Activated naive CD8-positive, alpha-beta T cell treated with anti-CD3 and anti-CD28 coated beads, Interleukin-2, amount 50 U/mL, for 24 hours (primary cell): ENCODE measurements around the gene IGFL4.

Source experiments
- ATAC-seq: fragments of 150-1000 bp; cut with Tn5 transposase; one replicate; pipeline ENCODE4 v1.10.0; 2021
- DNase-seq: peaks from one replicate; pipeline ENCODE4 v3.0.0; 2021
- H3K27ac Mint-ChIP-seq: one replicate; pipeline ENCODE4 v1.8.0; 2021; ENCODE audit warnings: mild to moderate bottlenecking, mixed read lengths
- H3K27me3 Mint-ChIP-seq: one replicate; pipeline ENCODE4 v1.8.0; 2021; ENCODE audit warnings: mixed read lengths
- H3K36me3 Mint-ChIP-seq: one replicate; pipeline ENCODE4 v1.8.0; 2021; ENCODE audit warnings: low read depth, mixed read lengths
- H3K4me1 Mint-ChIP-seq: one replicate; pipeline ENCODE4 v1.8.0; 2021; ENCODE audit warnings: mixed read lengths
- H3K4me3 Mint-ChIP-seq: one replicate; pipeline ENCODE4 v1.8.0; 2021; ENCODE audit warnings: mild to moderate bottlenecking, moderate library complexity, mixed read lengths
- H3K9me3 Mint-ChIP-seq: one replicate; pipeline ENCODE4 v1.8.0; 2021; ENCODE audit warnings: mixed read lengths

The IGFL4 gene

DNA sequence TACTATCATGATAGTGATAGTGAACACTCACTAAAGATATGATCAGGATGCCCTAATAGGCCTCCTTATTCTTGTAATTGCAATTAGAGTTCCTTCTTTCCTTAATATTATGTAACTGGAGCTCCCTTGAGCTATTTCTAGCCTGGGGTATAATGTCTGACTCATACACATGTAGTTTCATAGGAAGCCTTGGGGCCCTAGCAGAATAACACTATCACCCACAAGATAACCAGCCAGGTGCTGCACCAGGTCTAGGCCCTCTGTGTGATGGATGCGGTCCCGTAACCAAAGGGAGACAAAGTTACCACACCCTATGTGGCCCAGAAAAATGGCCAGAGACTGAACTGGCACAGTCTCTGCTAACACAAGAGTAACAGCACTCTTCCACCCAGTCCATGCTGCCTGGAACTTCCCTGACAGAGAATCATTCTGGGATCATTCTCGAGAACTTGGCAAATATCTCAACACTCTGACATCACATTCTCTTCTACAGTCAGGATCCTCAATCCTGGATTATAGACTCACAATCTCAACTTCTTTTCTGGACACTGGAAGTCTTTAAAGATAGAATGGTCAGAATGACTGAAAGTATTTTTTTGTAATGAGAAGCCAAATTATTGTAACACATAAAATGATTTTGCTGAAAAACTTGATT is 32.6 kb upstream of the IGFL4 start:
- ATAC-seq (no peak), DNase-seq (no peak)
- Mint-ChIP-seq H3K27me3 (peaks cover 81% of the 10 kb centered on the region), H3K36me3 (peaks cover 4% of the 10 kb centered on the region), H3K9me3 (peaks cover 5% of the 10 kb centered on the region), H3K27ac (no peak overlapping the region), H3K4me3 (no peak overlapping the region), H3K4me1 (peaks cover 7% of the 10 kb centered on the region)

DNA sequence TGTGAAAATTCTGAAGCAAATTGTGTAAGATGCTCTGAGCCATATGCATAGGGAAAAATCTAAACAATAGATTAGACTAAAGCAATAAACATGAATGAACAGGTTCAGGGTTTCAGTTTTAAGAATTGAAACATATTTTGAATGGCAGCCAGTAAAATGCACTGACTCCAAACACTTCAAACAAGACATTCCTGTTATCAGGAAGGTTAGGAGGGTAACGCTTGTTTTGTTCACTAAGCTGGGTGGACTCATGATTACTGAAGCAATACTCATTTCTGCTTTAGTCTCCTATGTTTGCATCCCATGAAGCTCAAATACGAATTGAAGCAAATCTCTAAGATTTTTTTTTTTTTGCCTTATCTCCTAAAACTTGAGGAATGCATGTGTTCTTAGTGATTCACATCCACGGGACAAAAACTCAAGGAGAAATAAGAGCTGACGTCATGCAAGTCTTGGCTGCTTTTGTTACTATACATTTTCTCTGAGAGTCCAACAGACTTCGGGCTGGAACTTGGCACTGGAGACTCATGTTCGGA is 29.1 kb upstream of the IGFL4 start:
- H3K4me1 Mint-ChIP-seq = no peaks in the 10 kb centered on the region
- H3K9me3 Mint-ChIP-seq = no peaks in the 10 kb centered on the region
- peaks cover 77% of the 10 kb centered on the region for H3K27me3 Mint-ChIP-seq
- H3K27ac Mint-ChIP-seq = no peak overlapping the region
- no peak for DNase-seq
- no peak for ATAC-seq
- H3K36me3 Mint-ChIP-seq = no peaks in the 10 kb centered on the region
- H3K4me3 Mint-ChIP-seq = no peak overlapping the region

DNA sequence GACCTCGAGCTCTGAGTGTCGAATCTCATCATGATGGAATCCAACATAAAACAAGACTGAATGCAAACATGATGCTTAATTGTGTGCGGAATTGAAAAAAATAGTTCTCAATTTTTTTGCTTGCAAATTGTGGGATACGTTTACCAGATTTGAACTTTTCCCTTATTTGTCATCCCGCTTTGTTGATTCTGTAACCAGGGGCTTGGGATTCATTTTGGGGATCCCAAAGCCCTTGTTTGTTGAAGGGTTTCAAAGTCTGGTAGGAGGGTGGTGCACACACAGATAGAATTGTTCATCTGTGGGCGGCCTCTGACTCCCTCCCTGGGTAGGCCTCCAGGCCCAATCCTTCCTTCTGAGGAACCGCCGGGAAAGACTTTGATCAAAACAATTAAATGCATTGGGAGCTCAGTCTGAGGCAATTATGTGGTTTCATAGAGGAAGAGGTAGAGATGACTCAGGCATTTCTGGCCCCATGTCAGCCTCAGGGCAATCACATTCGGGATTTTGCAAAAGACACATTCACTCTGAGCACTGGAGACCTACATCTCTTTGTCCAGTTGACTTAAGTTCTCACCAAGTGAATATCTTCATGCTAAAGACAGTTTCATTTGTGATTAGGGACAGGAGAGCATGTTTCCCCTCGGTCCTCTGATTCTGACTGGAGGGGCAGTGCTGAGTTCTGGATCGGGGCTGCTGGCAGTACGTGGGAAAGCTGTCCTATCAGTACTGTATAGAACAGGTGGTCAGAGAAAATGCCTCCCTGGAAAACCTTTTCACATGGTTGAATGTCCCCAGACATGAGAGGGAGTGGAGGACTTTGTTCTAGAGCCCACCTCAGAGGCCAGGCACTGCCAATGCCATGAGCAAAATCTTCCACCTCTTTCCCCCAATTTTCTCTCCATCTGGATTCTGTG is 27.8 kb upstream of the IGFL4 start:
- H3K36me3 Mint-ChIP-seq = no peaks in the 10 kb centered on the region
- peaks cover 72% of the 10 kb centered on the region for H3K27me3 Mint-ChIP-seq
- ATAC-seq (no peak), DNase-seq (no peak)
- H3K4me1 Mint-ChIP-seq = no peaks in the 10 kb centered on the region
- no peak overlapping the region for H3K27ac Mint-ChIP-seq
- H3K4me3 Mint-ChIP-seq = no peak overlapping the region
- no peaks in the 10 kb centered on the region for H3K9me3 Mint-ChIP-seq

DNA sequence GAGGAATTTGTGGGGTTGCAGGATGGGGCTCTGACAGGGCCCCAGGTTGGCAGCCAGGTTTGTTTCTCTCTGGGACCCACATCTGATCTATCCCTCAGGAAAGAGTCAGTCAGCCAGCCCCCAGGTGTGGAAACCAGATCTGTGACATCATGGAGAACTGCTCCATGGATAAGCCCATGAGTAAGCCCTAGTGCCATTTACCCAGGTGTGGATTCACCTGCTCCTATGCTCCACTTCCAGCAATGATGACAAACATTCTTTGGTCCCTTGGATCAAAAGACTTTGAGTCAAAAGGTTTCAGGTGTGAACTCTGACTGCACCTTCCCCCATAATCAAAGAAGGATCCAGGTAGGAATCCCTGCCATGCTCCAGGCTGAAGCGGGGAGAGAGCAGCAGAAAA is 26.9 kb upstream of the IGFL4 start:
- ATAC-seq (no peak), DNase-seq (no peak)
- Mint-ChIP-seq H3K27me3 (peaks cover 73% of the 10 kb centered on the region), H3K4me3 (no peak overlapping the region), H3K27ac (no peak overlapping the region), H3K4me1 (no peaks in the 10 kb centered on the region), H3K9me3 (no peaks in the 10 kb centered on the region), H3K36me3 (no peaks in the 10 kb centered on the region)

DNA sequence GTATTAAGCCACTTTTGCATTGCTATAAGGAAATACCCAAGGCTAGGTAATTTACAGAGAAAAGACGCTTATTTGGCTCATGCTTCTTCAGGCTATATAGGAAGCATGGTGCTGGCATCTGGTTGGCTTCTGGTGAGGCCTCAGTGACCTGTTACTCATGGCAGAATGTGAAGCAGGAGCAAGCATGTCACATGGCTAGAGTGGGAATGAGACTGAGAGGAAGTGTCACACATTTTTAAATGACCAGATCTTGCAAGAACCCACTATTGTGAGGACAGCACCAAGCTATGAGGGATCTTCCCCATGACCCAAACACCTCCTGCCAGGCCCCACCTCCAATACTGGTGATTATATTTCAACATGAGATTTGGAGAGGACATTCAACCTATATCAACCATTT is 25.7 kb upstream of the IGFL4 start:
- no peak for ATAC-seq
- H3K27ac Mint-ChIP-seq = no peak overlapping the region
- DNase-seq = no peak
- no peaks in the 10 kb centered on the region for H3K36me3 Mint-ChIP-seq
- peaks cover under 1% of the 10 kb centered on the region for H3K9me3 Mint-ChIP-seq
- H3K4me3 Mint-ChIP-seq = no peak overlapping the region
- H3K27me3 Mint-ChIP-seq = peaks cover 70% of the 10 kb centered on the region
- no peaks in the 10 kb centered on the region for H3K4me1 Mint-ChIP-seq

DNA sequence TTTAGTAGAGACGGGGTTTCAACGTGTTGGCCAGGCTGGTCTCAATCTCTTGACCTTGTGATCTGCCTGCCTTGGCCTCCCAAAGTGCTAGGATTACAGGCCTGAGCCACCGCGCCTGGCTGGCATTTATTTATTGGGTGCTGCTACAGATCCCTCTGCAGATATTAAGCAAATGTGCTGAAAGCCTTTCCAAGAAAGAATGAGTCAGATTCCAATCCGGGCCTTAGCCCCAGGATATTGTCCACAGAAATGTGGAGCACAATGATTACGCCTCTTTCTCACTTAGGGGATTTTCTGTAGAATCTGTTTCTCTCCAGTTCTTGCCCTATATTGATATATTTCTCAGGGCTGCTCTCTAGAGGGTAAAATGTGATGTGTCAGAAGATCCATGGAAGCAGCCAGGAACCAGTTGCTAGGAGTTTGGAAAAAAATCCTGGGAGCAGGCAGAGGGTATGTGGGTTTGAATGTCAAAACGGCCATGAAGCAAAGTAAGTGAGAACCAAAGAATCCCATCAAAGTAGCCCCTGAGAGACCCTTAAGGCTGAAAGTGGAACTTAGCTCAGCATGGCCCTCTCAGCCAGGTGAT is 24.8 kb upstream of the IGFL4 start:
- Mint-ChIP-seq H3K4me1 (no peaks in the 10 kb centered on the region), H3K9me3 (peaks cover 7% of the 10 kb centered on the region), H3K36me3 (no peaks in the 10 kb centered on the region), H3K4me3 (no peak overlapping the region), H3K27me3 (peaks cover 68% of the 10 kb centered on the region), H3K27ac (no peak overlapping the region)
- DNase-seq (no peak), ATAC-seq (no peak)

DNA sequence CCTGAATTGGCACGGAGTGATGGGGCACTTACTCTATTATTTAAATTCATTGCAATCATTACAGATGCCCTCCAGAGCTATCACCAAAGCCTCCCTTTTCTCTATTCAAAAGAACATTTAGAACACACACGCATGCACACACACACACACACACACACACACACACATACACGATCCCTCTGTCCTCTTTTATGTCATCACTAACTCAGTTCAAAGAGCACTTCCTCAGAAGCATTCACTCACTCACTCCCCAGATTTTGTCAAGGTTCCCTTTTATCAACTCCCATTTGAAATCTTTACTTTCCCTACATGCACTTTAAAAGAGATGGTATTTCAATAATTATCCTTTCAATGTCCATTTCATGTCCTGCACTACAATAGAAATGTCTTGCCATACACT is 22.4 kb upstream of the IGFL4 start:
- Mint-ChIP-seq H3K9me3 (peaks cover 12% of the 10 kb centered on the region), H3K27ac (no peak overlapping the region), H3K36me3 (peaks cover 6% of the 10 kb centered on the region), H3K4me1 (no peaks in the 10 kb centered on the region), H3K27me3 (peaks cover 69% of the 10 kb centered on the region), H3K4me3 (no peak overlapping the region)
- DNase-seq = no peak
- no peak for ATAC-seq

DNA sequence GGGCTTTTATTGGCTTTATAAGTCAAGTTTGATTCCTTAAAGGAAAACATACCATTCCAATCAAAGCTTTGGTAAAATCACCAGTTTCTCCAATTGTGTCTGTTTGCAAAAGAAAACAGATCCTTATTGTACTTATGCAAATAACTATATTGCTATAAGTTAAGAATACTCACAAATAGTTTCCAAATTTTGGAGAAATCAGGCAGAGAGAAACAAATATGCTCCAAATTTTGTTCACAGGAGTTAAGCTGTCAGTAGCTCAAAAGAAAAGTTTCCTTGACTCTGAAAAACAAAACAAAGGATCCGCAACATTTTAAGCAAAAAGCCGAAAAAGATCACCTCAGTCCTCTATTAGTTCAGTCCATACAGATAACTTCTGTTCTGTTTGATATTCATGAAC is 19.2 kb upstream of the IGFL4 start:
- DNase-seq (no peak), ATAC-seq (no peak)
- Mint-ChIP-seq H3K27ac (no peak overlapping the region), H3K36me3 (peaks cover 6% of the 10 kb centered on the region), H3K27me3 (peaks cover 69% of the 10 kb centered on the region), H3K4me3 (no peak overlapping the region), H3K9me3 (peaks cover 12% of the 10 kb centered on the region), H3K4me1 (no peaks in the 10 kb centered on the region)

DNA sequence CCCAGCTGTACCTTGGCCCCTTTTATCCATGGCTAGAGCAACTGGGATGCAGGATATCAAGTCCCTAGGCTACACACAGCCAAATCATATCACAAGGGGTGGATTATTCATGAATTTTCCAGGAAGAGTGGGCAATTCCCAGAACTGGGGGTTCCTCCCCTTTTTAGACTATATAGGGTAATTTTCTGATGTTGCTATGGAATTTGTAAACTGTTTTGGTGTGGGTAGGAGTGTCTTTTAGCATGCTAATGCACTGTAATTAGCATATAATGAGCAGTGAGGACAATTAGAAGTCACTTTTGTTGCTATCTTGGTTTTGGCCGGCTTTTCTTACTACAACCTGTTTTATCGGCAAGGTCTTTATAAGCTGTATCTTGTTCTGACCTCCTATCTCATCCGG is 18.0 kb upstream of the IGFL4 start:
- H3K36me3 Mint-ChIP-seq = peaks cover 6% of the 10 kb centered on the region
- H3K27ac Mint-ChIP-seq = no peak overlapping the region
- peaks cover 63% of the 10 kb centered on the region for H3K27me3 Mint-ChIP-seq
- no peak for ATAC-seq
- DNase-seq = no peak
- no peaks in the 10 kb centered on the region for H3K4me1 Mint-ChIP-seq
- no peak overlapping the region for H3K4me3 Mint-ChIP-seq
- peaks cover 12% of the 10 kb centered on the region for H3K9me3 Mint-ChIP-seq

DNA sequence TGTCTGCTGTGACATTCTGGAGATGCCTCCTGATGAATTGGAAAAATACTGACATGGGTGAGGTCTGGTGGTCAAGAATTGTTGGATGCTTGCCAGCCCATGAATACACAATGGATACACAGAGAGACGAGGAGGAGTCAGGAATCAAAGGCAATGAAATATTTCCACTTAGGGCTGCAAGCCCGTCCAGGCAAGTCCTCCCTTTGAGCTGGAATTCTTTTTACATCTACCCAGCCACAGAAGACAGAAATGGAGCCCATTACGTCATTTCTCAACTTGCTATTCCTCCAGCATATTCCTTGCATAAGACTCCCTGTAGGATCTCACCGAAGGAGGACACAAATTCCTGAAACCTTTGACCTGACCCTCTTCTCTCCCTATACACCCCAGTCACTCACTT is 15.7 kb upstream of the IGFL4 start:
- DNase-seq (no peak), ATAC-seq (no peak)
- Mint-ChIP-seq H3K36me3 (peaks cover 6% of the 10 kb centered on the region), H3K4me1 (no peaks in the 10 kb centered on the region), H3K27me3 (peaks cover 56% of the 10 kb centered on the region), H3K27ac (no peak overlapping the region), H3K9me3 (peaks cover 12% of the 10 kb centered on the region), H3K4me3 (no peak overlapping the region)

DNA sequence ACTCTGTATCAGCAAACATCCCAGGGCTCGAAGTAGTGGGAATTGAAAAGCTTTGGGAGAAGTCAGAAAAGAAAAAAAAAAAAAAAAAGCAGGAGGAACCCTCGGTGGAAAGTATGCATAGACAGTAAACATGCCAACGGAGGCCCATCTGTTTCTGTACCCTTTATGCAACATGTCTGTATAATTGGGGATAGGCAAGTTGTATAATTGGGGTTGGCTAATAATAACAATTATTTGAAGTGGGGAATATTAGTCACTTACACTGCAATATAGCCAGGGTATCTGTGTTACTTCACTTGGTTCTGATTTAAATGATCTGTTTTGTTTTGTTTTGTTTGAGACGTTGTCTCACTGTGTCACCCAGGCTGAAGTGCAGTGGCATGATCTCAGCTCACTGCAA is 12.1 kb upstream of the IGFL4 start:
- ATAC-seq = no peak
- Mint-ChIP-seq H3K4me3 (no peak overlapping the region), H3K27me3 (peaks cover 62% of the 10 kb centered on the region)

DNA sequence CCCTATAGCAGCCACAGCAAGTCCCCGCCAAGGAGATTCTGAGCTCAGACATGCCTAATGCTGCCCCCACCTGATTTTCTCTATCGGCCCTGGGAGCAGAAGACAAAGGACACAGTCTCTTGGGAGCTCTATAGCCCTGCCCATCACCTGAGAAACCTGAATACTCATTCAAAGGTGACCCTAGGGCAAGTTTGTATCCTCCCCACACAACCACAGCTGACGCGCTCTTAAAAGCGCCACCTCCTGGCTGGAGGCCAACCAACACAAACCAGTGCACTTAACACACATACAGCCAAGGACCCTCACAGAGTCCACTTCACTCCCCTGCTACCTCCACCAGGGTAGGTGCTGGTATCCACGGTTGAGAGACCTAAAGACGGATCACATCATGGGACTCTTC is 8.8 kb upstream of the IGFL4 start:
- Mint-ChIP-seq H3K36me3 (no peaks in the 10 kb centered on the region), H3K4me3 (no peak overlapping the region)
- peak; percentile 9 for DNase-seq

More for the DNA sequence above, 12.1 kb upstream of the IGFL4 start:
- no peak for DNase-seq
- H3K9me3 Mint-ChIP-seq = no peaks in the 10 kb centered on the region
- no peak overlapping the region for H3K27ac Mint-ChIP-seq
- H3K4me1 Mint-ChIP-seq = no peaks in the 10 kb centered on the region
- no peaks in the 10 kb centered on the region for H3K36me3 Mint-ChIP-seq

DNA sequence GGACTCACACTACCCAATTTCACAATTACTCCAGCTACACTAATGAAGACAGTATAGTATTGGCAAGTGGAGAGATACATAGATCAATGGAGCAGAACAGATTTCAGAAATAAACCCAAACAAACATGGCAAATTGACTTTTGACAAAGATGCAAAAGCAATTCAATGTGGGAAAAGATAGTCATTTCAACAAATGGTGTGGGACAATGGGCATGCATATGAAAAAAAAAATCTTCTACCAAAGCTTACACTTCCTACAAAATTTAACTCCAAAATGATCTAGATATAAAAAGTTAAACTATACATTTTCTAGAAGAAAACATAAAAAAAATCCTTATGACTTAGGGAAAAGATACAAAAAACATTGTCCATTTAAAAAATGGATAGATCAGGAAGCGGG is 2.7 kb upstream of the IGFL4 start:
- H3K27me3 Mint-ChIP-seq = peaks cover 72% of the 10 kb centered on the region
- DNase-seq = no peak
- H3K9me3 Mint-ChIP-seq = no peaks in the 10 kb centered on the region
- no peak overlapping the region for H3K27ac Mint-ChIP-seq
- no peaks in the 10 kb centered on the region for H3K4me1 Mint-ChIP-seq
- ATAC-seq = no peak
- no peak overlapping the region for H3K4me3 Mint-ChIP-seq
- no peaks in the 10 kb centered on the region for H3K36me3 Mint-ChIP-seq

More for the DNA sequence above, 8.8 kb upstream of the IGFL4 start:
- Mint-ChIP-seq H3K27ac (no peak overlapping the region), H3K4me1 (no peaks in the 10 kb centered on the region), H3K27me3 (peaks cover 67% of the 10 kb centered on the region), H3K9me3 (no peaks in the 10 kb centered on the region)
- ATAC-seq = no peak

DNA sequence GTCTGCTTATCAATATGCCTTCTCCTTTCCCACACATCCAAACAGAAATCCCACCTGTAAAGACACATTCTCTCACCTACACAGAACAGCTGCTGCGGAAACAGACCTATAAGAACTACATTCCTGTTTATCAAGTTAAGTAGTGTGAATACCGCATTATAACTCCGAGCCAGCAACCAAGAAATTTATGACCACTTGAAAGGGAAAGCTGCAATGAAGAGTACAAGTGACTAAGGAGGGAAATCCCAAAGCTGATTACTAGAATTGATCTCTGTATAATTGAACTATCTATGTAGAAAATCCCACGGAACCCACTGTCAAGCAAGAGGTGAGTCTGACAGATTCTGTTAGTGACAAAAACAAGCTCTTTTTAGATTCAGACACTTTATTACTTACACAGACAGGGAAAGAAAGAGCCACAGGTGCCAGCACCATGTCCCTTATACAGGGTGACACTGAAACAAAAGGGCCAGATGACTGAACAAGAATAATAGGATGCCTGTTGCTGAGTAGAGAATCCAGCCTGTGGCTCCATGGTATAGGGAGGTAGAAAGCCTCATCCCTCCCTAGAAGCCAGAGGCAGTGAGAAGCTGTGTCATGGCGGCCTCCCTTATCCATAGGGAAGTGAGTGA is 1.6 kb upstream of the IGFL4 start:
- Mint-ChIP-seq H3K36me3 (no peaks in the 10 kb centered on the region), H3K27me3 (peaks cover 62% of the 10 kb centered on the region), H3K4me1 (no peaks in the 10 kb centered on the region), H3K9me3 (no peaks in the 10 kb centered on the region), H3K27ac (no peak overlapping the region), H3K4me3 (no peak overlapping the region)
- DNase-seq = no peak
- no peak for ATAC-seq
